Raji (cell line): ENCODE measurements around the gene CYP4A11.

ENCODE experiments used
- POLR2A ChIP-seq: IDR thresholded peaks from 2 replicates; pipeline ENCODE4 v1.6.1; 2011; ENCODE audit warnings: low read depth, low read length, control low read depth; ENCODE audit not compliant: insufficient read depth

The CYP4A11 gene, protein sequence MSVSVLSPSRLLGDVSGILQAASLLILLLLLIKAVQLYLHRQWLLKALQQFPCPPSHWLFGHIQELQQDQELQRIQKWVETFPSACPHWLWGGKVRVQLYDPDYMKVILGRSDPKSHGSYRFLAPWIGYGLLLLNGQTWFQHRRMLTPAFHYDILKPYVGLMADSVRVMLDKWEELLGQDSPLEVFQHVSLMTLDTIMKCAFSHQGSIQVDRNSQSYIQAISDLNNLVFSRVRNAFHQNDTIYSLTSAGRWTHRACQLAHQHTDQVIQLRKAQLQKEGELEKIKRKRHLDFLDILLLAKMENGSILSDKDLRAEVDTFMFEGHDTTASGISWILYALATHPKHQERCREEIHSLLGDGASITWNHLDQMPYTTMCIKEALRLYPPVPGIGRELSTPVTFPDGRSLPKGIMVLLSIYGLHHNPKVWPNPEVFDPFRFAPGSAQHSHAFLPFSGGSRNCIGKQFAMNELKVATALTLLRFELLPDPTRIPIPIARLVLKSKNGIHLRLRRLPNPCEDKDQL

DNA sequence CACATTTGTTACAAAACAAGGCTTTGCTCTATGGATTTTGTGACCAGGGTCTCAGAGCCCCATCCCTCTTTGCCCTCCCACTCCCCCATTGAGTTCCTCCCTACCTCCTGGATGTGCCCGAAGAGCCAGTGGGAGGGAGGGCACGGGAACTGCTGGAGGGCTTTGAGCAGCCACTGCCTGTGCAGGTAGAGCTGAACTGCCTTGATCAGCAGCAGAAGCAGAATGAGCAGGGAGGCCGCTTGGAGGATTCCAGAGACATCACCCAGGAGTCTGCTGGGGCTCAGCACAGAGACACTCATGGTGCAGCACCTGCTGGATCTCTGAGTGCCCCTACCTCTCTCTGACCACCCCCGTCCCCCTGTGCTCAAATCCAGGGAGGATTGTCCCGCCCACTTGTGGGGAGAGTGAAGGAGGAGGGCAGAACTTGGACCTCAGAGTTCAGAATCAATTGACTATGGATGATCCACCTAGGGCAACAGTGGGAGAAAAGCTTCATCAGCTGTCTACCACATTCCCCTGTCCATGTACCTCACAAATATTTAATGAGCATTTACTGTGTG, at the start of gene CYP4A11:
TSS of gene CYP4A11 (minus strand) at position 342 of the 560 bp plus-strand sequence. CDS start at position 299, 43 bp downstream.
- TF ChIP-seq POLR2A, result no peak

DNA sequence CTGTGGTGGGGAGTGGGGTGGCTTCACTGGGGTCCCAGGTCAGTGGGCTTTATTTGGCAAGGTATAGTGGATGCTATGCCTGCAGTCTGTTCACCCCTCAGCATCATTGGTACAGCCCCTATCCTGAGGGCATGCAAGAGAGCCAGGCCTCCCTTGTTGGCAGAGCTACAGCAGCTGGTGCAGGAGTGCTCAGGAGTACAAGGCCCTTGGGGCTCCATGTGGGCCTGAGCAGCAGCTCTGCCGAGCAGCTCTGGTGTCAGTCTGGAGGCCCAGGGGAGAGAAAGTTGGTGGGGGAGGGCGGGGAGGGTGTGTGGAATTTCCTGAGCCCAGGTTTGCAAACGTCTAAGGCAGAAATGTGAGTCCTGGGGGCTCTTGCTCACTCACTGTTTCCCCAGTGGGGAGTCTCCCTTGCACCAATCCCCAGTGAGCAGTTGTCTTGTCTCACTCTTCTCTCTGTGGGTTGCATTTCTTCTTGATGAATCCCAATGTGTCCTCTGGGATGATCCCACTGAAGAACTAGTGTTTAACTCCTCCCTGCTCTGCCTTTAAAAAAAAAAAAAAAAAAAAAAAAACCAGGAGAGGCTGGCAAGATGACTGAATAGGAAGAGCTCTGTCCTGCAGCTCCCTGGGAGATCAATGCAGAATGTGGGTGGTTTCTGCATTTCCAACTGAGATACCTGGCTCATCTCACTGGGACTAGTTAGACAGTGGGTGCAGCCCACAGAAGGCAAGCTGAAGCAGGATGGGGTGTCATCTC, 42.7 kb upstream of the CYP4A11 start:
- no peak for TF ChIP-seq POLR2A

DNA sequence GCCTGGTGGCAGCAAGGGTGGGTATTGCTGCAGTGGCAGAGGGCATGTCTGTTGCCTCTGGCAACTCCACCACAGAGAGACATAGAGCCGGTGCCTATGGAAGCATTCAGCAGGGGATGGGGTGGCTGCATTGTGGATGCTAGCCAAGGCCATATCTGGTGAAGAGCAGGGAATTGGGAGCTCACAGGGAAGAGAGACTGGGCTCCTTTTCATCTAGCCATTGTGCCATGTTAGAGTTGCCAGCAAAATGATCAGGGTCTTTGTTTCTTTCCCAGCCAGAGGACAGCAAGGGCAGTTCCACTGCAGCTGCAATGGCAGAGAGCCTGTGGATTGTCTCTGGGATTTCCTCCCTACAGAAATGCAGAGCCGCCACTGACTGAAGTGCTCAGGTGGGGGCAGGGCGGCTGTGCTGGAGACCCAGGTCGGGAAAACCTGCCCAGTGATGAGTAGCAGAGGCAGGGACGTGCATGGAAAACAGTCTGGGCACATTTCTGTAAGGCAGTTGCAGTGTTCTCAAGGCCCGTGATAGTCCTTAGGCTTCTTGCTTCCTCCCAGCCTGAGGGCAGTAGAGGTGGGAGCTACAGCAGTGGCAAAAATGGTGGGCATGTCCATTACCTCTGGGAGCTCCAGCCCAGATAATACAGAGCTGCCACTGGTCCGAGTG, 42.0 kb upstream of the CYP4A11 start:
- TF ChIP-seq POLR2A, result no peak

DNA sequence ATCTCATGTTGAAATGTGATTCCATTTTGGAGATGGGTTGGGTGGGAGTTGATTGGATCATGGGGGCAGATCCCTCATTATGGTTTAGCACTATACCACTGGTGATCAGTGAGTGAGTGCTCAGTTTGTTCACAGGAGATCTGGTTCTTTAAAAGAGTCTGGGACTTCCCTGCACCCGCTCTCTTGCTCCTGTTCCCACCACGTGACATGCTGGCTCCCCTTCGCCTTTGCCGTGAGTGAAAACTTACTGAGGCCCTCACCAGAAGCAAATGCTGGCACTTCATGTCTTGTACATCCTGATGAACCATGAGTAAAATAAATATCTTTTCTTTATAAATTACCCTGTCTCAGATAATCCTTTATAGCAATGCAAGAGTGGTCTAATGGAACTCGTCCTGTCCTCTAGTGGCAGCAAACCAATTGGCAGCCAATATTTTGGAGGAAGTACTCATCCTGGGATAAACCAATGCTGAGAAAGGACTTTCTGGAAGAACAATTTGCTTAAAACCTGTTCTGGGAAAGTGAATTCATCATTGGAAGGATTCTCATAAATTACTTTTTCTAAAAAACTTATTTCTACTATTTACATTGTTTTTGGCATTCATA, 27.8 kb upstream of the CYP4A11 start:
- no peak for TF ChIP-seq POLR2A

DNA sequence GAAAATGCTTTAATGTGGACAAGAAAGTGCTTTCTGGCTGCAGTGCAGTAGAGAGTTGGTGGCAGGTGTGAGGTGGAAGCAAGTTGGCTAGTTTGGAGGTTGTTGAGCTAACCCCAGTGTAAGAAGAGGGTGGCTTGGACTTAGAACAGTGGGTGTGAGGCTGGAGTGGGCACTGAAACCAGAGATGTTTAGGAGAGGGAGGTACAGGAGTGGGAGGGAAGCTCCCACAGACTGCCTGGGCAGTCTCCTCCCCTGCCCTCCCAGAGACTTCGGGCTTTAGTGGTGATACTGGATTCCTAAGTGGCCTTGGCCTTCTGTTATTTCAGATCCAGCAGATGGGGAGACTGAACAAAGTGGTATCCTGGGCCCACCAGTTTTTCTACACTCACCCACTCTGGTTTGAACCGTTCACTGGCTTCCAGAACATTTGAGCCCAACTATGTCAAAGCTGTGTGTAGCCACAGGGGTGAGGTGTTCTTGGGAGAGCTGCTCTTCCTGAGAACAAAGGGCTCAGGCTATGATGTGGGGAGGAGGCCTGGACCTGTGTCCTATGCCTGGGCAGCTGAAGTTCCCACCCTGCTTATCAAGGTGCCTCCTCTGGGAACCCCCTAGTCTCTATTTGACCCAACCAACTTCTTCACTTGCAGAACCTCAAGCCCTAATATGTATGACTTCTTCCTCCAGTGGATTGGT, 19.9 kb upstream of the CYP4A11 start:
- no peak for TF ChIP-seq POLR2A

DNA sequence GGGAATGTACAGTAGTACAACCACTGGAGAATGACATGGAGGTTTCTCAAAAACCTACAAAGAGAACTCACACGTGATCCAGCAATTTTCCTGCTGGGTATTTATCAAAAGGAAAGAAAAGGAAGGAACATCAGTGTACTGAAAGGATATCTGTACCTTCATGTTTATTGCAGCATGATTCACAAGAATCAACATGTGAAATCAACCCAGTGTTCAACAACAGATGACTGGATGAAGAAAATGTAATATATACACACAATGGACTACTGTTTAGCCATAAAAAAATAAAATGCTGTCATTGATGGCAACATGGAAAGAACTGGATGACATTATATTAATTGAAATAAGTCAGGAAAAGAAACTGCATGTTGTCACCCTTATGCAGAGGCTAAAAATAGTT, 19.0 kb upstream of the CYP4A11 start:
- no peak for TF ChIP-seq POLR2A

DNA sequence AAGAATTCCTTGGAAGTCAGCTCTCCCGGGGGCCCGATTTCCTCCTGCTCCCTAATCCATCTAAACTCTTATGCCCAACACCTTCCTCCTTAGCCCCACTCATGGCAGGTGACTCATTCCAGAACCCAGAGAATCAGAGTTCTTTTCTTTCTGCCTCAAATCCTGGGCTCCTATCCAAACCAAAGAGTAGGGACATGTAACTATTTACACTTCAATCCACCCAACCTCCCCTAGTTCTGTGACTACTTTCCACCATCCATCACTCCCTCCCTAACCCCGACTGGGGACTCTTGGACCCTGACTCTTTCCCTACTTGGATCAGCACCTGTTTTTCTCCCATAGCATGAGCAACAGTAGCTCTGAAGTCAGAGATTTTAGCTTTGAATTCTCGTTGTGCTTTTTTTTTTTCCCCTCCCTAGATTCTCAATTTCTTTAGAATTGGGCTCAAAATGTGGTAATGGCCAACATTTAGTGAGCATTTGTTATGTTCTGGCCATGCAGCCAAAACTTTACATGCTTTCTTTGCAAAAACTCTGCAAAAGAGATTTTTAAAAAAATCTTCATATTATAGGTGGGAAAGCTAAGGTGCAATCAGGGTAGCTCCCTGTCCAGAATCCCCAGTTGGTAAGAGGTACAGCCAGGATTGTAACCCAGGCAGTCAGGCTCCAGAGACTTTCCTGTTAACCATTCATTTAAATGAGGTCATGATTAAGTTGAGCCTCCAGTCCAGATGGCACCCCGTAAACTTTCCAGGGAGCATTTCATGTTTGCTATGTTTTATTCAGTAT, 7.5 kb upstream of the CYP4A11 start:
- no peak for TF ChIP-seq POLR2A

DNA sequence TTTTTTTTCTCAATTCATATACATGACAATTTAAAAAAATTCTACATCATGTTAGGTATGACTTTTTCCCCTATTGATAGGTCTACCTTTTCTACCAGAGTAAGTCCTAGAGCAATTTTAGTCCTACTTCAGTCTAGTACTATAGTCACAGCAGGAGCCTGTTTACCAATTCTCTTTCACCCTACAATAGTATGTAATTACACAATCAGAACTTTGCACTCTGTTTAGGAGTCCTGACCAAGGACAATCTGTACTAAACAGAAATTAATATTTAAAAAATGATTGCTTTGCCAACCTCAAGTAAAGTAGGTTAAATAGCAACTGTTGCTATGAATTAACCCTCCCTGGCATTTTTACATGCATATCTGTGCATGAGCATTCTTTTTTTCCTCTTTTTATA, 810 bp upstream of the CYP4A11 start:
- no peak for TF ChIP-seq POLR2A

DNA sequence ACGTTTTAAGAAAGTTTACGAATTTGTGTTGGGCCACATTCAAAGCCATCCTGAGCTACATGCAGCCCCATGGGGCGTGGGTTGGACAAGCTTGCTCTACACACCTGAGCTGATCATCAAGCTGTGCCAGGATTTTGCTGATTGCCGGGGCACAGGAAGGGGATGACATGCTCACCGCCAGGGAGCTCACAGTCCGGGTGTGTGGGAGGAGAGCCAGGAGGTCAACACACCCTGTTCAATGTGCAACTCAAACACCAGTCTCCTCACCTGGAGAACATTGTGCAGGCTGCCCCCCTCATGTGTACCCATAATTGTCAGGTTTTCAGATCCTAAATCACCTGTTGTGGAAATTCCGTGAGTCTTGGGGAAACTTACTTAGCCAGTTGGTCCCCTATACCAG, 969 bp downstream of the CYP4A11 start:
- TF ChIP-seq POLR2A, result no peak

DNA sequence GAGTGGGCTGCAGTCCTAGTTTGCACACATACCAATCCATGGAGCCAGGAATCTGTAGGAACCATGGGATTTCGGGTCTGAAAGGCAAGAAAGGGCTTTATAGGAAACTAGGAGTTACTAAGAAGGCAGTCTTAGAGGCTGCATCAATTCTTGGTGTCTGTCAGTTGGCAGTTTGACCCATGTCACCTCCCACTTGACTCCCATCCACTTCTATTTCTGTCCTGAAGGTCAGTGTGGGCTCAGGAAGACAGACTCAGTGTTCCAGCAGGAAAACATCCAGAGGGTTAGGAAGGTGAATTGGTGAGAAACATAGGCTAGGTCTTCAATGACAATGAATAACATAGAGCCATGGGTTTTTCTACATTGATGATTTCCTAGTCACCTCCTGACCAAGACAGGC, 4.0 kb downstream of the CYP4A11 start:
- TF ChIP-seq POLR2A, result no peak

DNA sequence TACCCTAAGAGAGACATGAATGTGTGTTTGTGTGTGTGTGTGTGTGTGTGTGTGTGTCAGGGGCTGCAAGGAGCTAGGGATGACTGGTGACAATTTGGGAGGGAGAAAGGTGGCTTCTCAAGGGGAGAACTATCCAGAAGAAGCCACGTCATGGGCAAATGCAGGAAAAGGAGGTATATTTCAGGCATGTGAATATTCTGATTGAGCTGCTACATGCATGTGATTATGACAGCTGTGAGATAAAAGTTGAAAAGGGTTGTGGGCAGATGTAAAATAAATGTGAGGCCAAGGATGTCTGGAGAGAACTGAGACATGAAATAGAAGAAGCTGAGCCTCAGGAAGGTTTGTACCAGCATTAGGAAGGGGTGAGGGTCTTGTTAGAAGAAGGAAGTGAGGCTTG, 4.5 kb downstream of the CYP4A11 start:
- no peak for TF ChIP-seq POLR2A

DNA sequence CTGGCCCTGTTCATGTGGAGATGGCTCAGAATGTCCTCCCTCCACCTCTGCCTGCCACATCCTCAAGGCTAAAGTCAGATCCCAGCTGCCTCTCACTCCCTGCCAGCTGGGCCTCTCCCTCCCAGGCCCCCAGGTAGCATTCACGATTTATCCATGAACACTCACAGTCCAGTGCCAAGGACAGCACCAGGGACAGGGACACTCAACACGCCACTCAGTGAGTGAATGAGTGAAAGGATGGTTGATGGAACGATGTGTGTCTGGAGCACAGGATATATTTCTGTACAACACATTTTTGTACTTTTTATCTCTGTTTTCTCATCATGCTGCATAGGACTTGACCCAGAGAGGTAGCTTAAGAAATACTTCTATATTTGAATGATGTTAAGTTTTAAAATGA, 10.1 kb downstream of the CYP4A11 start:
- no peak for TF ChIP-seq POLR2A

DNA sequence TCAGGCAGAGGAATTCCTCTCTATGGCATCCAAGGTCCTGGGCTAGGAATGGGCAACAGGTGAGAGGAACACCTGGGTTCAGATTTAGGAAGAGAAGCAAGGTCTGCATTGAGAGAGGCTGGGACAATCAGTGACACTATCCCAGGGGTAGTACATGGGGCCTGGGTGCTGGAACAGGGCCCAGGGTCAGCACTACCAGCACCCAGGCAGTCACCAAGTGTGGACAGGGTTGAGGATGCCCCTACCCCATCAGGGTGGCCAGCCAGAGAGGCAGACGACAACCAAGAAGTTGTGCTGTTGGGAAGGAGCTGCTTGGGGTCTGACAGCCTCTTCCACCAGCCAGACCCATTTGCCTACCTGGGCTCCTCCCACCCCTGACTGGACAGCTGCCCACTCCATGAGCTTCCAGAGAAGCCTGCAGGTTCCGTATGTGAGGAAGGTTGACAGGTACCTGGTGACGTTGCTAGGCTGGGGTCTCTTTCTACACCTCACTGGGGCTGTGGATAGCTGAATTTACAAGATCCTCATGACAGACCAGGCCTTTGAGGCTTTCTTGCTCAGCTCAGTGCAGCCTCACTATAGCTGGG, 13.9 kb downstream of the CYP4A11 start:
- no peak for TF ChIP-seq POLR2A

DNA sequence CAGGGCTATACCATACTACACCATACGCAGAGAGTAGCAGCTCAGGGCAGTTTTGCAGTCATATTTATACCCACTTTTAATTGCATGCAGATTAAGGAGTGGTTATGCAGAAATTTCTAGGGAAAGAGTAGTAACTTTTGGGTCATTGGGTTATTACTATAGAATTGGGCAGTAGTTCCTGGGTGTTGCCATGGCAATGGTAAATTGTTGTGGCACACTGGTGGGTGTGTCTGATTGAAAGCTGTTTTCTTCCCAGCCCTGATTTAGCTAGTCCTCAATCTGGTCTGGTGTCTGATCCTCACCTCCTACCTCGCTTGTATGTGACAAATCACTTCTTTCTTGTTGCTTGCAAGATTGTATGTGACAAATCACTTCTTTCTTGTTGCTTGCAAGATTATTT, 30.5 kb downstream of the CYP4A11 start:
- no peak for TF ChIP-seq POLR2A

DNA sequence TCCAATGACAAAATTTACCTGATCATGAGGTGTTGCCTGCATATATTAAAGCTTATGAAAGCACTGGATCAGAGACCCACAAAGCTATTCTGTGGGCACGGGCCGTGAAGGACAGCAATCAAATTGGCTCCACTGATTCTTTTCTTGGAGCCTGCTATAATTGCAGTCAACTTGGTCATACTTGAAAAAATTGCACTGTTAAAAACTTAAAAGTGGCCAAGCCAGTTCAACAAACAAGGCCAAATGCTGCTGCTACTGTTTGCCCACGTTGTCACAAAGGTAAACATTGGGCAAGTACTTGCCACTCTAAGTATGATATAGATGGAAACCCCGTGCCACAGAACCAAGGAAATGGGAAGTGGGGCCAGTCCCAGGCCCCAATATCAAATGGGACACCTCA, 37.8 kb downstream of the CYP4A11 start:
- no peak for TF ChIP-seq POLR2A
